ENCODE results near the gene GIGYF1.
"Not testable (repeated sequence)": the region's sequence is repeated elsewhere in the genome, so short reads cannot be mapped to it uniquely, and the experiment has no call there.

Gene GIGYF1

DNA sequence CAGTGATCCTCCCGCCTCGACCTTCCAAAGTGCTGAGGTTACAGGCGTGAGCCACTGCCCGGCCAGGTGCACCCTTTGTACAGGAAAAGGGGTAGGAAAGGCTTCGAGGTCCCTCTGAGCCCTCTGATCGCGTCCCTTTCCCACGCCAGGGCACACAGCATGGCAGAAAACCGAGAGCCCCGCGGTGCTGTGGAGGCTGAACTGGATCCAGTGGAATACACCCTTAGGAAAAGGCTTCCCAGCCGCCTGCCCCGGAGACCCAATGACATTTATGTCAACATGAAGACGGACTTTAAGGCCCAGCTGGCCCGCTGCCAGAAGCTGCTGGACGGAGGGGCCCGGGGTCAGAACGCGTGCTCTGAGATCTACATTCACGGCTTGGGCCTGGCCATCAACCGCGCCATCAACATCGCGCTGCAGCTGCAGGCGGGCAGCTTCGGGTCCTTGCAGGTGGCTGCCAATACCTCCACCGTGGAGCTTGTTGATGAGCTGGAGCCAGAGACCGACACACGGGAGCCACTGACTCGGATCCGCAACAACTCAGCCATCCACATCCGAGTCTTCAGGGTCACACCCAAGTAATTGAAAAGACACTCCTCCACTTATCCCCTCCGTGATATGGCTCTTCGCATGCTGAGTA lies 12.7 kb upstream of the GIGYF1 start:
- DNase-seq: no peak

DNA sequence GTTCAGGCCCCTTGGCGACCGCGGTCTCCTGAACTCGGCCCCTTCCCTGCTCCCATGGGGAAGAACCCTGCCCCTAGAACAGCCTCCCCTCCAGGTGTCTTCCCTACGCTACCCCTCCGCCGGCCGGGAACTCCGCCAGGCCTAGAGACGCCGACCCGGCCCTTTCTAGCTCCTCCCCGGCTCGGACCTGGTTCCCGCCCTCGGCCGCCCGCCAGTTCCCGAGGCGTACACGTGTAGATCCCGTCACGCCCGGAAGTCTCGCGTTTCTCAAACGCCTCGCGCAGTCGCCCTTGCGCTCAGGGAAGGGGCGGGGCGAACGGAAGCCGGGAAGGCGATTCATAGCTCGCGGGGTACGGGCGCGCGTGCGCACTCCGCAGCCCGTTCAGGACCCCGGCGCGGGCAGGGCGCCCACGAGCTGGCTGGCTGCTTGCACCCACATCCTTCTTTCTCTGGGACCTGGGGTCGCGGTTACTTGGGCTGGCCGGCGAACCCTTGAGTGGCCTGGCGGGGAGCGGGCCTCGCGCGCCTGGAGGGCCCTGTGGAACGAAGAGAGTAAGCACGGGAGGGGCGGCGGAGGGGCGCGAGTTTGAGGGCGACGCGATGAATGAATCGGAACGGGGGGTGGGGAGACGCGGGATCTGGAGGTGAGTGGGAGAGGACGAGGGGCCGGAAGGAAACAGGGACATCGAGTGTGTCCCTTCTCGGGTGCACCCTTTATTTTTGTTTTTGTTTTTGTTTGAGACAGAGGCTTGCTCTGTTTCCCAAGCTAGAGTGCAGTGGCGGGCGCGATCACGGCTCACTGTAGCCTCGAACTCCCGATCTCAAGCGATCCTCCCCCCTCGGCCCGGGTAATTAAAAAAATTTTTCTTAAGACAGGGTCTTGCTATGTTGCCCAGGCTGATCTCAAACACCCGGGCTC lies 12.0 kb upstream of the GIGYF1 start, which contains the start of gene POP7:
TSS of gene POP7 (plus strand) at position 369 of the 919 bp plus-strand sequence. CDS start 710 bp downstream, outside the sequence.
- peak; percentile 99 for DNase-seq

DNA sequence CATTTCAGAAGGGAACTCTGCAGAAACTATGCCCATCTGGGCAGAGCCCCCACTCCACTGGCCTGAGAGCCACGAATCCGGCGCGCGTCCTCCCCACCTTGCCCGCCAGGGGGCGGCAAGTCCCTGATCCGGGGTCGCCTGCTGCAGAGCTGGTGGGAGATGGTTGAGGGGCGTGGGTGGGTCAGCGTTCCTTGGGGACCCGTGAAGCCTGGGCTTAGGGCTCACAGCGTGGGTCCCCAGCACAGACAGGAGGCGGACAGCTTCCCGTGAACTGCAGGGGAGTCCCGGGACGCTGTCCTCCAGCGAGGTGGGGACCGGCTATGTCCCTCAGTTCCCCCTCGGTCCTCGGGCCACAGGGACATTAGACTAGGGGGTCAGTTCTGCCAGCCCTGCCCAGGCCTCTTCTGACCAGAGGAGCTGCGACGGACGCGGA lies 11.3 kb upstream of the GIGYF1 start:
- DNase-seq: peak; percentile 66

DNA sequence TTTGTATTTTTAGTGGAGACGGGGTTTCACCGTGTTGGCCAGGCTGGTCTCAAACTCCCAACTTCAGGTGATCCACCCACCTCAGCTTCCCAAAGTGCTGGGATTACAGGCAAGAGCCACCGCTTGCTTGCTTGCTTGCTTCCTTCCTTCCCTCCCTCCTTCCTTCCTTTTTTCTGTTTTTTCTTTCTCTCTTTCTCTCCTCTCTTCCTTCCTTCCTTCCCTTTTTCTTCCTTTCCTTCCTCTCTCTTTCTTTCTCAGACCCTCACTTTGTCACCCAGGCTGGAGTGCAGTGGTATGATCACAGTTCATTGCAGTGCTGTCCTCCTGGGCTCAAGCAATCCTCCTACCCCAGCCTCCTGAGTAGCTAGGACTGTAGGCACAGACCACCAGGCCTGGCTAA lies 7.0 kb upstream of the GIGYF1 start:
- not testable (repeated sequence) for DNase-seq

DNA sequence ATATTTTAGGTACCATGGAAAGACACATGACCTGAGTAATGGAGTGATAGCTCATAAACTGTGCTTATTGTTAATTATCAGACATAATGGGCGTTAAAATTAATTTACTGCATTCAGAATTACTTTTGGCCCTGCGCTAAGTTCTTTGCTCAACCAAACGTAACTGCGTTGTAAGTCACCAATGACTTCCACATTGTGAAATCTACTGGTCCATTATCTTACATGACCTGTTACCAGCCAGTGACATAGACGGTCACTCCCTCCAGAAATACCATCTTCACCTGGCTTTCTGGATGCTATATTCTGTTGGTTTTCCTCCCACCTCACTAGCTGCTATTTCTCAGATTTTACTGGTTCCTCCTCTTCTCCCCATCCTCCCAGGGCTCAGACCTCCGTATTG lies 5.0 kb upstream of the GIGYF1 start:
- no peak for DNase-seq

DNA sequence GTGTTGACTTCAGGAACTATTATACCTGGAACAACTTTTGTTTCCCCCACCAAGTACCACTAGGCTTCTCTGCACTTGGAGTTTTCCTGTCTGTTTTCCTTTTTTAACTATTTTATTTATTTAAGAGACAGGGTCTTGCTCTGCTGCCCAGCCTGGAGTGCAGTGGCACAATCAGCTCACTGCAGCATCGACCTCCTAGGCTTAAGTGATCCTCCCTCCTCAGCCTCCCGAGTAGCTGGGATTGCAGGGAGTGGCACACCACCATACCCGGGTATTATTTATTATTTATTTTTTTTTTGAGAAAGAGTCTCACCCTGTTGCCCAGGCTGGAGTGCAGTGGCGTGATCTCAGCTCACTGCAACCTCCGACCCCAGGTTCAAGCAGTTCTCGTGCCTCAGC lies 2.1 kb upstream of the GIGYF1 start:
- DNase-seq: no peak

DNA sequence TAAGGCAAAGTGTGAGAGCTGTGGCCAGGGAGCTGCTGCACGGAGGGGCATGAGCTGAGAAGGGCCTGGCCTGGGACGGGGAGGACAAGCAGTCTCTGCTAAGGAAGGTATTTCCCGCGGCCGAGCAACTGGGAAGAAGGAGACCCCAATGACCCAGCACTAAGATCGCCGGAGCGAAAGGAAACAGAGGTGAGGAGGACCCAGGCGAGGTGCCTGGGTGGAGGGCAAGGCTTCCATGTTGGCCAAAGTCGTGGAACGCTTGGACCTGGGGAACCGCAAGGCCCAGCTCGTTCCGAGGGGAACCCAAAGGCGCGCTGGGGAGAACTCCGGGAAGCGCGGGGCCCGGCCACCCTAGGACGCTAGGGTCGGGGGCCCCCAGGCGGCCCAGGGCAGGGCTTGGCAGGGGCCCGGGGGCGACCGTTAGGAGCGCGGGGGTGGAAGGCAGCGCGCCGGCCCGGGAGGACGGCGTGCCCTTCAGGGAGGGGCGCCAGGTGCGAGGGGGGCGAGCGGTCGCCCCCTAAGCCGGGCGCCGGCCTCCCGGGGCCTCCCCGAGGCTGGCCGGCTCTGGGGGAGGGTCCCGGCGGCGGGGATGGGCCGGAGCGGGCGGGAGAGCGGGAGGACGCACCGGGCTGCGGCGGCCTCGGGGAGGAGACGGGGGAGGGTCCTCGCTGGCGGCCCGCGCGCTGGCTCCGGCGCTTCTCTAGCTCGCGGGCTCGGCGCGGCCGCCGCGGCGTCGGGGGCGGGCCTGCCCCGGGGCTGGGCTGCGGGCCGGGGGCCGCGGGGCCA lies 545 bp downstream of the GIGYF1 start:
- no peak for DNase-seq

DNA sequence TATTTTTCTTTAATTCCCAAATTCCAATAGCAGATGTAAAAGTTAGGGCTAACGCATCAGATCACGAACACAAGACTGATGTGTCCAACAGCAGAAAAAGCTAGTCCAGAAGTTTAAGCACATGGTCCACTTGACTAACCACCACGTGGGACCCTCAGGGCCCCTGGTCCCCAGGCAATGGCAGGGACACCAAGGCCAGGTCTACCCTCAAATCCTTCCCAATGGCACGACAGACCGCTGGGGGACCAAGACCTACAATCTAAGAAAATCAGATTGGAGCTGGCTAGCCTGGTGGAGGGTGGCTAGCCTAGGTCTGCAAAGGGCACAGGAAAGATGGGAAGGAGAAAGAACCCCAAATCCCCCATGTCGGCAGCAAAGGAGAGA lies 1.5 kb downstream of the GIGYF1 start:
- no peak for DNase-seq

DNA sequence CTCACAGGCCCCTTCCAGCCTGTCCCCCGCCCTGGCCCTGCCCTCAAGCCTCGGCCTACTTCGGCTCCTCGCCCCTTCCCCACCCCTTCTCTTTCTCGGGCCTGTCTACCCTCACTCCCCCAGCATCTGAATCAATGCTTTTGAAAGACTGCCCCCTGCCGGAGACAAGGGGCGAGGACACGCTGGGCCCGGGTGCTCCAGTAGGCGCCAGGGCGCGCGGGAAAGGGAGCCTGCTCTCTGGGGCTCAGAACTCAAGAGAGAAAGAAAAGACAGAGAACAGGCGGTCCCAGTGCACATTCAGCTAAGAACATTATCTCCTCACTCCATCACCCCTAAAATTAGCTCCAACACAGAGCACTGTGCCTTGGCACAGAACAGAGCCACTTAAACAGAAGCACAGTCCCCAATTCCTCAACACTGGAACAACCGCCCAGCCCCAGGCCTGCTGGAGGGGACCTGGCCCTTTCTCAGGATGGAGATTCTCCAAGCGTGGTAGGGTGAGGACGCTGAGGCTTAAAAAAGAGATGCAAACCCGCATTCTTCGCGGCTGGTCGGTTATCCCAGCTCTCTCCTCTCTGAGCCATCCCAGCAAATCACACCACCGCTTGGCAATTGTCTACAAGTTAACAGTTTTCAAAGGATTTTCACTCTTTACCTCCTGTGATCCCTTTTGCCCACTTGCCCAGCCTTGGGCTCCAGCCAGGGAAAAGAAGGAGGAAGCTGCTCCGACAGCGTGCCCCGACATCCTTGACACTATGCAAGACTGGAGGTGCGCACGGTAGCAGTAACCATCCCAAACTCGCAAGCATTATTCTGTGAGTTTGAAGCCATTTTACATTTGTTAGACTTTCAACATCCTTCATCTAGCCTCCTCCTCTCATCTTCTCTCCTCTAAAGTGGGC lies 2.1 kb downstream of the GIGYF1 start:
- DNase-seq: peak; percentile 37

DNA sequence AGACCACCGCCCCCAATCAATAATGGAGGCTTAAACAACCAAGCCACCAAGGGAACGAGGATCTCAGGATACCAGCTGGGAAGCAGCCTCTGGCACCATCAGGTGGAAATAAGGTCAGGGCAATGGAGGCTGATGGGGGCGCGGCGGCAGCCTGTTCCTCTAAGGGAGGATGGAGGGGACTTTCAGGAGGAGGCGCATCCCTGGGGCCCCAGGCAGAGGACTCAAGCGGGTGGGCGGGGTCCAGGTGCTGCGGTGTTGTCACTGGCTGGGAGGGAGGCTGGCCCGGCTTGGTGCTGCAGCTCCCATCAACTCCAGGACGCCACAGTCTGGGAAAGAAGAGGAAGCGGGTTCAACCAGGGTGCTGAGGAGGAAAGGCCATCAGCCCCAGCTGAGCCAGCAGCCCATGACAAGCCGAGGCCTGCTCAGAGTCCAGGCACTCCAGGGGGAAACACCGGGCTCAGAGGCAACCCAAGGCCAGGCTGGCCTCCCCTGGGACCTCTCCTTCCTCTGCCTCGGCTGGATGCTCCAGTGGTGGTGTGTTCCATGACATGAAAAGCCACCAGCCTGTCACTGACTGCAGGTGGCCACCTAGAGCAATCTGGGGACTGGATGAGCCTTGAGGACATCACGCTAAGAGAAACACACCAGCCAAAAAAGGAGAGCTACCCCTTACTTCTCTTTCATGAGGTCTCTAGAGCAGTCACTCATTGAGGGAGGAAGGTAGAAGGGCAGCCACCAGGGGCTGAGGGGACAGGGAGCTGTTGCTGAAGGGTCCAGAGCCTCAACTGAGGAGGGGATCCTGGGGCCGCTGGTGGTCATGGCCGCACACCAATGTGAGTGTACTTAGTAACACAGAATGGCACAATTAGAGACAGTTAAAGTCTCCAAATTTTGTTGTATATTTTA lies 4.6 kb downstream of the GIGYF1 start:
- no peak for DNase-seq

DNA sequence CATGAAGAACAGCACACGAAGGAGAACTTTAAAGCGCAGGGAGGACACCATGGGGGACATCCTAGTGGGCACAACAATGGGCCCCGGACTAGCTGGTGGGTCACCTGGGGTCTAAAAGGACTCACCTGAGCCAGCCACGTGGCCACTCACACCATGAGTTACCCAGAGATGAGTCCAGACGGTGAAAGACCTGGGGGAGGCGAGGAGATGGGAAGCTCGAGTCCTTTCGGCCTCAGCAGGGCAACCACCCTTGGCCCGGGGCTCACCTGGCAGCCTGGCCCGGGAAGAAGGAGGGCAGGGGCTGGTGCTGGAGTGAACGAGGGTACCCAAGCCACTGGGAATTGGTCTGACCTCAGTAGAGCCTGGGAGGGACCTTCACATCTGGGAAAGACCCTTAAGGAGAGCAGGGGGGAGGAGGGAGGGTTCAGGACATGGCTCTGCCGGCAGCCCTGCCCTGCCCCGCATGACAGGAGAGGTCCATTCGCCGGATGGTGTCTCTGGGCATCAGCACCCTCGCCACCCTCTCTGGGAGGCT lies 5.7 kb downstream of the GIGYF1 start:
- DNase-seq: no peak

DNA sequence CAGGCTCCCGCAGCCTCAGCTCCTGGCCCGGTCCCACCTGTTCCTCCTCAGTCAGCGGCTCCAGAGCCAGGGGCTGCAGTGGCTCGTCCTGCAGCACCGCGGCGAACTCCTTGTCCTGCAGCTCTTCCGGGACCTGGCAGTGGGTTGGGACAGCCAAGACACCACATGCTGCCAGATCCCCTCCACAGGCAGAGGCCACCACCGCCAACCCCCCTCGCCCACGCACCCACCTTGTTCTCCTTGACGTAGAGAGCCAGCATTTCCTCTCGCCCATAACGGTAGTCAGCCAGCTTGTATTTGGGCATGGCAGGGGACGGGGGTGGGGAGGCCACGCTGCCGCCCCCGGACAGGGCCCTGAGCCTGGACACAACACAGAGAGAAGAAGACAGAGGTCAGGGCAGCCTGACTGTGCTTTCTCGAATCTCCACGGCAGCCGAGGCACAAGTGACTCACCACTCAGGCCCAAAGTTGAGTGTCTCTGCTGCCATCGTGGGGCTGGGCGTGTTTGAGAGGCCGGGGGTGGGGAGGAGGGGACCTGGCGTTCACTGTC lies 6.2 kb downstream of the GIGYF1 start:
- DNase-seq: no peak

DNA sequence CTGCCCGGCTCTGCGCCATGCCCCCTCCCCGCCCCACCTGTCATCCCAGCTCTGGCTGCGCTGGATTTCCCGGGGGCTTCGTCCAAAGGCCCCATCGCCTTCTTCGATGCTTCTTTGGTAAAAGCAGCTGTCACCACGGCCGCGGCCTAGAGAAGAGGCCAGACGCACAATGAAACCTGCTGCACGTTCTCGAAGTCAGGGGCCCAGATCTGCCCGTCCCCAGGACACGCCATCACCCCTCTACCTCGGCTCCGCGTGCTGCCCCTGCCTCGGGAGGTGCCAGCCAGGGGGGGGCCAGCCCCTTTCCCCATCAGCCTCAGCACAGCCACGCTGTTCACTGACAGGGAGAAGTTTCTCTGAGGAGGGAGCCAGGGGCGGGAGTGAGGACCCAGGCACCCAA lies 6.8 kb downstream of the GIGYF1 start:
- no peak for DNase-seq

DNA sequence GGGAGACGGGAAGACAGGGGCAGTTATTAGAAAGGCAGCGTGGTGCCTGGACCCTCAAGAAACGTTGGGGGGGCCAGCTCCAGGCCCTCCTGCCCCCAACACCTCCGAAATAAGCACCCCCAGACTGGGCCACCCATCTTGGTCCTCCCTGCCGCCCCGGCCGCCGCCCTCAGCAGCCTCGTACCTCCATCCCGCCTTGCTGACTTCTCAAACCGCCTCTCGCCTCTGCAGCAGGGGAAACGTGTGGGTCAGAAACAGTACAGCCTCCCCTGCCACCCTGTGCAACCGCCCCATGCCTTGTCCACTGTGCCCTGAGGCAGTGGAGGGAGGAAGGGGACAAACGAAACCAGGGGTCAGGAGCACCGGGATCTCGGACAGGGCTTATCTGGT lies 7.2 kb downstream of the GIGYF1 start:
- no peak for DNase-seq

DNA sequence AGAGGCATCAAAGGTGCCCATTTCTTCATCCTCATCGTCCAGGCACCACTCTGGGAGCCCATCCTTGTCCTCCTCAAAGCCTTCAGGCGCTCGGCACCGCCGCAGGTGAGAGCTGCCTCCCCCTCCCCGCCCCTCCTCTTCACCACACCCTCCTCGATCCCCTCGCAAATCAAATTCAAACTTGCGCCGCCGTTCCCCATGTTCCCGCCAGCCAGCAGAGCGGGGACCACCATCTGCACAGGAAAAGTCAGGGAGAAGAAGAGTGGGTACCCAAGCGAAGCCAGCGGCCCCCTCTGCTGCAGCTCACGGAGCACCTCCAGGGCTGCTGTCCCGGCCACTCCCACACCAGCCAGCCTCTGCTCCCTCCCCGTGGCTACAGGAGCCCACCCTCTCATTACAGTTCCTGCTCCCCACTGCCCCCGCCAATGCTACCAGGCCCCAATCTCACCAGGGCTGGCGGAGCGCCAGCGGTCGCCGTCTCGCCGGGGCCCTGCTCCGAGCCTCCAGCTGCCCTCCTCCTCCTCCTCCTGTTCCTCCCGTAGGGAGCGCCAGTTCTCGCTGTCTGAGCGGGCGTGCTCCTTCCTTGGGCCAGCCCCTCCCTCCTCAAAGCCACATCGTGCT lies 7.7 kb downstream of the GIGYF1 start:
- no peak for DNase-seq

DNA sequence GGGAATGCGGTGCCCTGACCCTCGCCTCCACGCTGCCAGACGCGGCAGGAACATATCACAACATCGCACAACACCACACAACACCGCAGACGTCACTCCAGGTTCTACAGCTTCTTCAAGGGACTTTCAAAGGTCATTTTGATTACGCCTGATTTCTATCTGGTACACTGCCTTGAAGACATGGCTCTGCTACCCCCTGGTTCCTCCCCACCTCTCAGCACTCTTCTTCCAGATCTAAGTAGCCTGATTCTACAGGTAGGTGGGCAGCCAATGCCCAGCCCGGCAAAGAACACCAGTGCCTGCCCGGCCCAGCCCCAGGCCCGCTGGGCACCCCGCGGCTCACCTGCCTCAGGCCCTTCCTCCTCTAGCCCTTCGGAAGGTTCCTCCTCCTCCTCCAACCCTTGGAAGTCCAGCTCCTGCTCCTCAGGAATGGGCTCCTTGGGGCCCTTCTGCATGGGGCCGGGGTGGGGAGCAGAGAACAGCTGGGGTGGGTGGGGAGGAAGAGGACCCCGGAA lies 8.4 kb downstream of the GIGYF1 start:
- no peak for DNase-seq

DNA sequence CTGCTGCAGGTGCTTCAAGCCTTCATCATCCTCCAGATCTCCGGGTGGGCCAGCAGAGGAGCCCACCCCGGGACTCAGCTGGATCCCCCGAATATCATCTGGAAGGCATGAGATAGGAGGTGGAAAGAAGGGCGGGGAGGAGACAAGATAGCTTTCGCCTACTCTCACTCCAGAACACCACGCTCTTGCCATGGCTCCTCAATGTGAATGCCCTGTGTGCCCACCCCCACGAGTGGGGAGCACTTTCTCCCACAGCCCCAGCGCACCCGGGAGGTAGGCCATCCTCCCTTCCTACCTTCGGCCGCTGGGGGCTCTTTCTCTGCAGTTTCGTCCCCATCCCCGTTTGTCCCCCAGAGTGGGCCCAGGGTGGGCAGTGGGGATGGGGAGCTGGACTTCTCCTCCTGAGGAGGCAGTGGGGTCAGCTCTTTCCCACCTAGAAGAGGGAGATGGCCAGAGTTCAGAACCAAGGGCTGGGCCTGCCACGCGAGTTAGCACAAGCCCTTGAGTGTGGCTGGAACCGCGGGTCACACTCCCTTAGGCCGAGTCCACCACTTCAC lies 8.9 kb downstream of the GIGYF1 start:
- DNase-seq: no peak

DNA sequence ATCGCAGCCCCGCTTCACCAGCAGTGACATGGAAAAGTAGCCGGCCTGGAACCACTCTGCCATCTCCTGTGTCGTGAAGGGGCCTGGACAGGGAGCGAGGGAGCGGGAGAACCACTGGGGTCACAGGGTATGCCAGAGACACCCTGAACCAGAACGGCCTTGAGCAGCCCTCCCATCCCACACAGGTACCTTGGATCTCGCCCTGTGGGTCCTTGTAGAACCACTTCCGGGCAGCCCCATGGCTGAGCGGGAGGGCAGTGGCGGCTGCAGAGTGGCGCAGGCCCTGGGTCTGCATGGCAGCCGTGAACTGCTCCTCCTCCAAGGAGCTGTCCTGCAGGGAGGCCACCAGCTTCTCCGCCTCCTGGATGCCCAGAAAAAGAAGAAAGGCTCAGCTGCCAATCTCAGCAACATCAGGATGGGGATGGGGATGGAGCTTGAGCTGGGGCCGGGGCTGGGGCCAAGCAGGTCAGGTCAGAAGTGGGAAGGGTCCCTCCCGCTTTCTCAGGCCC lies 9.5 kb downstream of the GIGYF1 start:
- DNase-seq: no peak
